ENCODE data around the gene PCNX1.
A peak's percentile ranks its signal among the peaks of the same experiment; 100 is the strongest.

PCNX1 gene

GRCh38 chr14:70897464-70897863, 9.8 kb upstream of the PCNX1 start:
- no peak overlapping the region for H3K4me3 ChIP-seq (ENCODE audit: low read depth, low read length)

GRCh38 chr14:70898111-70898745, 9.0 kb upstream of the PCNX1 start:
- no peak for TF ChIP-seq POLR2A (IDR thresholded peaks at IDR 0.05; ENCODE audit: extremely low read depth, insufficient read length)
- TF ChIP-seq MYC (IDR thresholded peaks at IDR 0.05; ENCODE audit: low read depth, low read length), result no peak
- TF ChIP-seq CTCF (IDR thresholded peaks at IDR 0.05; ENCODE audit: low read depth, low read length), result no peak
- no peak for TF ChIP-seq MAX (IDR thresholded peaks at IDR 0.05; ENCODE audit: low read depth, low read length)
- H3K4me3 ChIP-seq (ENCODE audit: low read depth, low read length), result no peak overlapping the region
- DNase-seq (ENCODE audit: low read depth), result no peak

More at GRCh38 chr14:70897464-70897863, 9.8 kb upstream of the PCNX1 start:
- no peak for DNase-seq (ENCODE audit: low read depth)
- peak; percentile 58 for TF ChIP-seq MAX (IDR thresholded peaks at IDR 0.05; ENCODE audit: low read depth, low read length)
- no peak for TF ChIP-seq POLR2A (IDR thresholded peaks at IDR 0.05; ENCODE audit: extremely low read depth, insufficient read length)

GRCh38 chr14:70901269-70901668, 6.0 kb upstream of the PCNX1 start:
- DNase-seq (ENCODE audit: low read depth), result no peak
- no peak for TF ChIP-seq MAX (IDR thresholded peaks at IDR 0.05; ENCODE audit: low read depth, low read length)
- TF ChIP-seq MYC (IDR thresholded peaks at IDR 0.05; ENCODE audit: low read depth, low read length), result no peak
- no peak overlapping the region for H3K4me3 ChIP-seq (ENCODE audit: low read depth, low read length)

- DNase-seq (ENCODE audit: low read depth), result no peak
- TF ChIP-seq POLR2A (IDR thresholded peaks at IDR 0.05; ENCODE audit: extremely low read depth, insufficient read length) (no peak), MAX (IDR thresholded peaks at IDR 0.05; ENCODE audit: low read depth, low read length) (no peak), CTCF (IDR thresholded peaks at IDR 0.05; ENCODE audit: low read depth, low read length) (no peak), MYC (IDR thresholded peaks at IDR 0.05; ENCODE audit: low read depth, low read length) (no peak)
- H3K4me3 ChIP-seq (ENCODE audit: low read depth, low read length), result no peak overlapping the region
These were observed 5.1 kb upstream of the PCNX1 start for GRCh38 chr14:70902184-70902583.

- no peak for TF ChIP-seq MYC (IDR thresholded peaks at IDR 0.05; ENCODE audit: low read depth, low read length)
- no peak for DNase-seq (ENCODE audit: low read depth)
- no peak overlapping the region for H3K4me3 ChIP-seq (ENCODE audit: low read depth, low read length)
These were observed 2.9 kb upstream of the PCNX1 start for GRCh38 chr14:70904373-70904772.

- DNase-seq (ENCODE audit: low read depth), result no peak
- H3K4me3 ChIP-seq (ENCODE audit: low read depth, low read length), result no peak overlapping the region
- TF ChIP-seq CTCF (IDR thresholded peaks at IDR 0.05; ENCODE audit: low read depth, low read length), result no peak
- no peak for TF ChIP-seq MYC (IDR thresholded peaks at IDR 0.05; ENCODE audit: low read depth, low read length)
- TF ChIP-seq POLR2A (IDR thresholded peaks at IDR 0.05; ENCODE audit: extremely low read depth, insufficient read length), result no peak
- no peak for TF ChIP-seq MAX (IDR thresholded peaks at IDR 0.05; ENCODE audit: low read depth, low read length)
These were observed 2.0 kb upstream of the PCNX1 start for GRCh38 chr14:70905301-70905700.

- peak overlapping the region; percentile 65 for H3K4me3 ChIP-seq (ENCODE audit: low read depth, low read length)
- TF ChIP-seq MAX (IDR thresholded peaks at IDR 0.05; ENCODE audit: low read depth, low read length), result no peak
- TF ChIP-seq MYC (IDR thresholded peaks at IDR 0.05; ENCODE audit: low read depth, low read length), result no peak
- TF ChIP-seq POLR2A (IDR thresholded peaks at IDR 0.05; ENCODE audit: extremely low read depth, insufficient read length), result no peak
- no peak for TF ChIP-seq CTCF (IDR thresholded peaks at IDR 0.05; ENCODE audit: low read depth, low read length)
- DNase-seq (ENCODE audit: low read depth), result no peak
These were observed 475 bp upstream of the PCNX1 start for GRCh38 chr14:70906793-70907175.
